Limb (tissue), 2 donors: ENCODE measurements around the gene CAMKMT.

Experiments used
- DNase-seq, 2 donors: peaks; one replicate each; pipeline ENCODE4 v3.0.0-alpha.2; 2016; ENCODE audit errors: extremely low spot score in 2 of 2

Gene CAMKMT

DNA sequence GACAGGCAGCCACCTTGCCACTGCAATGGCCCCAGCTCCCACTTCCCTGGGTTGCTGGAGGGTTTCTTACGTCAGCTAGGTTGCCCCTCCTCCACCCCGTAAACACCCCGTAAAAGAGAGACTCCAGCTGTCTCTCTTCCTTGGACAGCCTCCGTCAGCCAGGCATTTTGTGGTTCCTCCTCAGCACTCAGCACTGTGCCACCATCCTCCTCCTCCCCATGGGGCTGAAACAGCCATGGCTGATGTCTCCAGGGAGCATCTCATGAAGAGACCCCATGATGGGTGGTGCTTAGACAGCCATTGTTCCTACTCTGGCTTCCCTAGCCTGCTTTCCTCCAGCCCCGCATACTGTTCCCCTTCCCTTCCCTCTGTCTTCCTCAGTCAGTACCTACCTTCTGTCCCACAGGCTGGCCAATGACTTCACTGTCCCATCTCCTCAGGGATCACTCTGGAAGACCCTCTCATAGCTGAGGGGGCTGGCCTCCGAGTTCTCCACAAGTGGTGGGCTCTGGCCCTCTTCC is 436.5 kb downstream of the CAMKMT start:
- DNase-seq = no peak

DNA sequence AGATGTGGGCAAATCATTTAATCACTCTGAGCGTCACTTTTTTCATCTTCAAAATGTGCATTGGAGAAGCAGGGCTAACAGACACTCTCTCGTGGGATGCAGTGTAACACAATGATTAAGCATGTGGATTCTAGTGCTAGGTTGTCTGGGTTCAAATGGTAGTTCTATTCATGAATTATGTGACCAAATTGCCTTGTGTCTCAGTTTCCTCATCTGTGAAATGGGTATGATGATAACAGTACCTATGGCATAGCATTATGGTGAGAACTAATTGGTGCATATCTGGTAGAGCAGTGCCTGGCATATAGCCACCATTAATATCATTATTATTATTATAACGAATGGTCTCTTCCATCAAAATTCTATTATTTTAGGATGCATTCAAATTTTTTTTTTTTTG is 437.4 kb downstream of the CAMKMT start:
- no peak for DNase-seq

DNA sequence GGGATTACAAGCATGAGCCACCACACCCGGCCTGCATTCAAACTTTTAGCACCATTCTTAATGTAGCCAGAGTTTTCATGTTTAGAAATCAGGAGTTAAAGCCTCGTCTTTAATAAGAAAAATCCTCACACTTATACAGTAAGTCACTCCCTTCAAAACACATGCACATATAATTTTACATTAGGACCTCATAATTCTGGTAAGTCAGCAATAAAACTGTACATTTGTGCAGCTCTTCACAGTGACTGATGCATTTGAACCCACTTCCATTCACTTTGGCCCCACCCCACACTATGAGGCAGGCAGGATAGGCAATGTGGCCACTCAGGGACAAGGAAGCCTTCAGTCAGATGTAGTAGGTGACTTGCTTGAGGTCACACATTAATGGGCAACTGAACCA is 438.0 kb downstream of the CAMKMT start:
- DNase-seq = no peak

DNA sequence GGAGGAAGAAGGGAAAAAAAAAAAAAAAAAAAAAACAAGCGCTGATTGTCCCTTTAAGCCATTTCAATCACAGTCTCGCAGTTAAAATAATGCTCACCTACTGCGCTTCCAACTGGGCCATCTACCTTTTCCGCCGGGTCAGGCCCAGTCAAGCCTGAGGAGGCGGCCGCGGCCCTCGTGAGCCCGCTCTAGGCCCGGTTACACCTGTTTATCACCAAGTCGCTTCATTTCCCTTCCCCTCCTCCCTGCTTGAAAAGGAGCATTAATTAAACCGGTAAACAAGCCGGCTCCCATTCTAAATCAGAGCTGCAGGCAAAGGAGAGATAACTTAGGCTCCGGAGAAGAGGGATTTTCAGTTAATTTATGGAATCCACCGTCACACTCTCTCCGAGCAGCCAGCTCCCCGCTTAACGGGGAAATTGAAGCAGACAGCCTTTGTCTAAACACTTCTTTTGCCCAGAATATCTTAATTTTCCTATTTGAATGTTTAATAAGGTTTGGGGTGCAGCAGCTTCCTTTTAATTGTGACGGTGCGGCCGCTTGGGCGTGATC is 439.6 kb downstream of the CAMKMT start:
- no peak for DNase-seq

DNA sequence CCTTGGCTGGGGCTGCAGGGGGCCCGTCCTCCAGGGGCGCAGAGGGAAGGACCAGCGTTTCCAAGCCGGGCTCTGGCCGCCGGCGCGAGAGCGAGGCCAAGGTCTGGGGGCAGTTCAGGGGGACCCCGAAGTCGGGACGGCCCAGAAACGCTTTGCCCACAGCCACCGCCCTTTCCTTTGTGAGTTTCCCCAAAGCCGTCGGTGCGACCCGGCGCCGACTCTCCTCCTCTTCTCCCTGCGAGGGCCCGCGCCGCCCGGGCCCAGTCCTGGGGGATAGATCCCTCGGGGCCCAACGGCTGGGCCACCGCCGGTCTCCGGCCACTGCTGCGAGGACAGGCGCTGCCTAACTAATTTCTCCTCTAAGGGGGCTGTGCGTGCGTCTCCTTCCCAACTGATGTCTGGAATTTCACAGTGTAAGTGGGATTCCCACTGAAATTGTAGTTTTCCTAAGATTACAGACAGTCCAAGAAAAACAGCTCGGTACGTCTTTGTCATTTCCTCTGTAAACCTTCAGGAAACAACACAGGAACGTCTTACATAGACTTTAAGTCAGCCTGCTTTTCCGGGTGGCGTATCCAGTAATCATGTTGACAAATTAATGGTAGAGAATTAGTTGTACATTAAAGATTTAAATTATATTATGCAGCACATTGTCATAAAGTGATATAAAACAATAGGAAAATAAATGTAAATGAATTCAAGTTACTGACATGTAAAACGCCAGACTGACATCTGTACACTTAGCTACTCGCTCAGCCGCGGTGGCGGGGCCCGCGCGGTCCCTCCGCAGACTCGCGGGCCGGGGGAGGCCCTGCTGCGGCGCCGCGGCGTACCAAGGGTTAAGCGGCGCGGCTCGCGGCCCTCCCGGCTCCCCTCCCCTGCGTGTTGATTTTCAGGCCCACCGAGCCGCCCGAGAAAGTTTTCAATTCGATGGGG is 440.4 kb downstream of the CAMKMT start:
- no peak for DNase-seq

DNA sequence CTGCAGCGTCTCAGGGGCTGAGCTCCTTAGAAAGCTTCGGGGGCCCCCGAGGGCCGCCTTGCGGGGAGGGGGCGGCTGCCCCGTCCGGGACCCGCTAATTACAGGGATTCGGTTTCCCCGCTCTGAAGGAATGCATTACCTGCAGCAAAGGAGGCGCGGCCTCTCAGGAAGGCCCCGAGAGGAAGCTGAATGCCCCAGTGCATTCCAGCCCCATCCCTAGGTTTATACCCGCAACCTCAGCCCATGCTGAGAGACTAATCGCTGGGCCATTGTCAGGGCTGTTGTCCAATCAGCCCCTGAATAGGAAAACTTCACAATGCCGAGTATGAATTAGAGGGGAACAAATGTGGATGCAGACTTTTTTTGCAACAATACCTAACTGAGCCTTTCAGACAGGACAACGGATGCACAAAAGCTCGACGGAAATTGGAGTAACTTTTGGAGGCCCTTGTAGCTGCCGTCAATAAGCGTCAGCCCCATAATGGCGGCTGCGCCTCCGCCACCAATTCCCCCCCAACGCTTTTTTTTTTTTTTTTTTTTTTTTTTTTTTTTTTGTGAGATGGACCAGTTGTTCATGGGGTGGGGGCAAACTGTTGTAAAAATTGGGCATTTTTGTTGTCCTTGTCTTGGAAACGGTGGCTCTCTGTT is 441.2 kb downstream of the CAMKMT start:
- DNase-seq = no peak

DNA sequence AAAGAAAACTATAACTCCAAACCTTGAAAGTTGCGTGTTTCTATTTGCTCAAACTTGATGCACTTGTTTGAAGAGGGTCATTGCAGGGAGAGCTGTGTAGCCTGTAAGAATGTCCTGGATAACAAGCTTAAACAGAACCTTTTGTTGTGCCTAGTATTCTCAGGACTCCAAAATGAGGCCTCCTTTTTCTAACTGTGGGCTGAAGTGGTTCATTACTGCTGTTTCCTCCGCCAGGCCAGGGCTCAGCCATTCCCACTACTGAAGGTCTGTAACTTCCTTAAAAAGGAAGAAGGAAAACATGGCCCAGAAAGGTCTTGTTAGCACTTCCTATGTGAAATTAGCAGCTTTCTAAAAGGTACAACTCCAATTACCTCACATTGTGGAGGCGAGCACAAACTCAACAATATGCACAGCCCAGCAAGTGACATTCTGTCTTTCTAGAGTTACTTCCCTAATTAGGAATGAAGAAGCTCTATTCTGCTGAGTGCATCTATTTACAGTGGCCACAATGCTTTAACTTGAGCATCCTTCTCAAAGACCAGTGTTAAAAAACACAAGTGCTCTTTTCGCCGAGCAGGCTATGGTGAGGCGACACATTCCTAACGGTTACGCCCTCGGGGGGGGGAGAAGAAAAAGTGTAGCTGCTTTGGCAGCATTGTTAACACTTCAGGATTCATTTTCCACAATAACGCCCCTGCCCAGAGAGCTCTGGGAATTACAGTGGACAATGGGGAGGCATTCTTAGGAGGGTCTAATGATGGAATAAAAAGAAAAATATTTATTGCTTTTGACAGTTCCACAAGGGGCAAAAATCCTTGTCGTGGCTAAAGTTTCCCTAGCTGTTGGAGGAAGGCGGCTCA is 442.9 kb downstream of the CAMKMT start:
- DNase-seq = no peak

DNA sequence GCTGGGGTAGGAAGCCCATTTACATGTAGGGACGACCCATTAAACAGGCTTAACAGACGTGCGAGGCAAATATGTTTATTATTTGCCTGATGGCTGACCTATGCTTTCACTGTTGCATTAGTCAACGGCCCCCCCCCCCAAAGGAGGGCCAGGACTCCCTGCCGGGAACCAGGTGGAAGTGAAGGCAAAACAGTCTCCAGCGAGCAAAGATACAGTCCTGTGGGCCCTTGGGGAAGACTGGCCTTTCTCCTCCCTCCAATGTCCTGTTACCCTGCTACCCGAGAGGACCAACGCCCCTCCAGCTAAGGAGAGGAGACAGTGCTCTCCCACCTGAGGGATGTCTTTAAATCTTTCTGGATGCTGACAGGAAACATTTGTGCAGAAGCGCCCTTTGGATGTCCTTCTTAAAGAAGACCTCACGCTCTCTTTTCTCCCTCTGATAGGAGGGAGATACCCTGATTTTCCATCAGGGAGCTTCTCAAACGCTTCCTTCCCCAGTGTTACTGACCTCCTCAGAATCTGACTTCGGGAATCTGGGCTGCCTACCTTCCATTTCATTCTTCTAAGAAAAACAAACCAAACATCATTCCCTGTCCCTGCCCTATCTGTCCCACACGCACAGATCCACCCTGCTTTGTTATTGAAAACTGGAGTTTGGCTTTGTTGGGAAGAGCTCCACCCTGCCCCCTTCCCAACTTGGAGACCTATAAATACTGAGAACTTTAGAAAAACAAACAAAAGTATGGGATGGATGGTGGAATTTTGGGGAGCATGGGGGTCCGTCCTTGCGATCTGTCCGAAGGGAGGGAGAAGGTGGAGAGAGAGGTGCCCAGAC is 443.9 kb downstream of the CAMKMT start:
- no peak for DNase-seq

DNA sequence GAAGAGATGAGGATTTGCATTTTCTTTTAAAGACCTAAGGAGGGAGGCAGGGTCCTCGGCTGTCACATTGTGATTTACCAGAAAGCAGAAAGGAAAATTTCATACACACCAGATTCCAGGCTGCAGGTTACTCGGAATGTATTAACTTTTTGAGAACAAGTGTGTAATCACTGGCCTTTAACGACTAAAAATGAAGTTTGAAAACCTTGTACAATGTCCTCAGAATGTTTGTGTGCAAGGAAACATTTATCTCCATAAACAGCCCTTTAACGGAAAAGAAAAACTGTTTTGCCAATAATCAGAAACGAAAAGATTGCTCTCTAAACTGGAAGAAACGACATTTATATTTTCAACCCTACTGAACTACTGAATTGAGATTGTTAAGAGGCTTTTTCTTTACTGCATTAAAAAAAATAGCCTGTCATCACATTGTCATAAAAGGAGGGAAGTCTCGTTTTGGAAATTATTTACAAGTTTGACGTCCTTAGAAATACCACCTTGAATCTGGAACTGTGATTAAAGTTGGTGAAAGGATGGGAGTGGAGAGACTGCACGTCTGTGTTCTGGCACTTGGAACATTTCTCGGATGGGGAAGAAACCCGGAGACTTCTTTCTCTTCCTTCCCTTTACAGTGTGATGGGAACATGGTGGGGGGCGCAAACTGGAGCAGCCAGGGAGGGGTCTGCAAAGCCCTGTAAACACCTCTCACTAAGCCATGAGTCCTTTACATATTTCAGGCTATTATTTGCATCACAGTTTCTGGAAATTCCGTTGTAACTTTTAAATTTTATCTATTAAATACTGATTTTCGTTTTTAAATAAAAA is 445.7 kb downstream of the CAMKMT start:
- no peak for DNase-seq

DNA sequence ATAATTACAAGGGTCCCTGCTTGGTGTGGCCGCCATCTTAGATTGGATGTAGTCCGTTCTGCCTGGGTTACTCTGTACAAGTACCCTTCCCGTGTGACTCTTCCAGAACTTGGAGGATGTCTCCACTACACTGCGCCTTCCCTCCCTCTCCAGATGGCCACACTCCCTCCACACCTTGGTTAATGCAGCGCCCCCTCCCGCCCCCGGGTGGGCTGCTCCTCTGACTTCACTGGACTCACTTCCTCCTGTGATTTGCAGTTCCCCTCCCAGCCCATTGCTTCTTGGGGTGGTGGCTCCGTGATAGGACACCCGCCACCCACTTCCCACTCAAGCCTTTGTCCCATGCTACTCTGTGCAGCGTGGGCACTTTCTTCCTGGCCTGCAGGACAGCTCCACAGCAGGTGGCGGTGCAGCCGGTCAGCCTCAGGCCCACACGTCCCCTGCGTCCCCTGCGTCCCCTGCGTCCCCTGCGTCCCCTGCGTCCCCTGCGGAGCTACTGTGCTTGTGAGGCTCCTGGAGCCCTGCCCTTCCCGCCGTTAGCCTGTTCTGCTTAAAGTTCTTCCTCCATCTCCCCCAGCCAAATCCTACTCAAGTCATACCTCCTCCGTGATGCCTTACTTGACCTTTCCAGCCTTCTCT is 449.3 kb downstream of the CAMKMT start:
- DNase-seq = no peak

DNA sequence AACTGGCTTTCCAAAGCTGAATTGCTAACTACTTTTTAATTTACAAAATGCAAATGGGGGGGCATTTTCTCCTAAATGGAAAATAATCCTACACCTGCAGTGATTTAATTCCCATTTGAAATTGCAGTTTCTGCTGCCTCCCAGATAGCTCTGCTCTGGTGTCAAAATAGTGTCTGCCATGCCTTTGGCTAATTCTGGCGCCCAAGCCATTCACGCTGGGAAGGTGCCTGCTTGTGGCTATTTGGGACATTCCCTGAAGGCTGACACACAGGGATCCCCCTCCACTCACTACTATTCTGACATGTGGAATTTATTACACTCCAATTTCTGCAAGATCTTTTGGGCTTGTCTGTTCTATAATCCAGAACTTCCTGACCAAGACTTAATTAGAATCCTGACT is 451.4 kb downstream of the CAMKMT start:
- DNase-seq = no peak

DNA sequence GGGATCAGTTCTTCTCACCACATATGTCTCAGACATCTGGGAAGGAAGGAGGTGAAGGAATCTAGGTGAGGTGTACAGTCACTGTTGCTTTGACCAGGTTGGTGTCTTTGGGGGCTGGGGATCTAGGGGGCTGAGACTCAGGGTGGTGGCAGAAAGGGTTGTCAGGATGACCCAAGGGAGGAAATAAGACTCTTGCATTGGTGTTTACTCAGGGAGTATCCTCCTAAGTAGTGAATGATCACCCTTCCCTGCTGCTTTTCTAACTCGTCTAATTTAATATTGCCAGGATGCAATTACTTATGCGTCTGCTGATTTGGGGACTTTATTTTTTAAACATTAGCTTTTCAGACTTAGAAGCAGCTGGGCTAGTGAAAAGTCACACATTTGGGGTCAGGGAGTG is 451.9 kb downstream of the CAMKMT start:
- DNase-seq = no peak

DNA sequence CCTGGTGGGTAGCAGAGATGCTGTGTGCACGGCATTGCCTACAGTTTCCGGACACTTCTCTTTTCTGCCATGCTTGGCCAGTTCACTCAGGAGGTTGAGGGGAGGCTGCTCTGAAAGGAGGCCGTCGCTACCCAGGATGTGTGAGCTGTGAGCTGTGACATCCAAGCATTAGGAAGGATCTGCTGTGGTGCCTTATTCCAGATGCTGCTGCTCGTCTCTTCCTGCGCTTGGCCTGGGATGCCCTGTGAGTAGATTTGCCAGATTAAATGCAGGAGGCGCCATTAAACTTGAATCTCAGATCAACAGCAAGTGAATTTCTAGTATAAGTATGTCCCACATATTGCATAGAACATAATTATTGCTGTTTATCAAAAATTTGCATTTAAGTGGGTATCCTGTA is 455.5 kb downstream of the CAMKMT start:
- DNase-seq = no peak

DNA sequence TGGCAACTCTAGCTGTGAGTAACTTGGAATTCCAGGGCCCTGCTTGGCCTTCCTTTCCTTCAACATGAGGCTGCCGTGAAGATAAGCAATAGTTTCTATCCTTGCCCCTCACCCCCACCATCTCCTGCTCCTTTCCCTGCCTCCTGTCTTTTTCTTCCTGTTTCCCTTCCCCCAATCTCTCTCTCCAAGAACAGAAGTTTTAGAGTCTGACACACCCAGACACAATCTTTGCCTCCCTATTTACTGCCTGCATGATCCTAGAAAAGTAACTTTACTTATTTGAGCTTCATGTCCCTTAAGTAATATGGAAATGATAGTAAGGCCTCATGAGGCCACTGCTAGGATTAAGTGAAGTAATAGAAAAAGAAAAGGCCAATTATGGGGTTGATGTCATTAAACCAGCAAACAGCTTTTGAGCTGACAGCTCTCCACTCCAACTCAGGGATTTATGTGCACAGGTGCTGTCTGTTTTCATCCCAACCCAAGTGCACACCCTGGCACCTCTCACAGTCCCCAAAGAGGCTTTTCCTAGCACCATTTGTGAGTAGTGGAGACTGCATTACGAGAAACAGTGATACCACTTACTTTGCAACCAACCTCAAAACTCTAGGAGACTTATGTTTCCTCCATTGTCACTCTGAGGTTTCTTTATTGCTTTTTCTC is 456.1 kb downstream of the CAMKMT start:
- no peak for DNase-seq

DNA sequence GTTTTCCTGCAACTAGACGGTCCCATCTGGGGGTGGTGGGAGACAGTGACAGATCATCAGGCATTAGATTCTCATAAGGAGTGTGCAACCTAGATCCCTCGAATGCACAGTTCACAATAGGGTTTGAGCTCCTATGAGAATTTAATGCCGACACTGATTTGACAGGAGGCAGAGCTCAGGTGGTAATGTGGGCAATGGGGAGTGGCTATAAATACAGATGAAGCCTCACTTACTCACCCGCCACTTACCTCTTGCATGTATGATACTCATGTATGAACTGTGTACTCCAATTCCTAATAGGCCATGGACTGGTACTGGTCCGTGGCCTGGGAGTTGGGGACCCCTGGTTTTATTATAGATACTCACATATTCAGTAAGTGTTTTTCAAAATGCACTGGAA is 457.3 kb downstream of the CAMKMT start:
- DNase-seq = no peak

DNA sequence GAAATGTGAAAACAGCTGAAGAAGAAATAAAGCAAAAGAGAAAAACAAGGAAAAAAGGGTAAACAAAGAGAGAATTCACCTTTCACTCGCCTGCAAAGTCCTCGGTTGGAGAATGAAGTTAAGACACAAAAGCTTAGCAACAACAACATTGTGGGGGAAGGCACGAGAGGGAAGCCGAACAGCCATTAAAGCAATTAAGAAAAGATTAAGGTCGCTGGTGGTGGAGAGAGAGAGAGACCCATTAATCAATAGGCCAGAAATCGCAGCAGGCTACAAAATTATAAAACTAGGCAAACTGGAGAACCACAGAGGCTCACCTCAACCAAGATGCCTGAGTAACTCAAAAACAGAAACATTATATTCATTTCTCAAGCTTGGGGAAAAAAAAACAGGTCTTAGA is 459.8 kb downstream of the CAMKMT start:
- DNase-seq = no peak

DNA sequence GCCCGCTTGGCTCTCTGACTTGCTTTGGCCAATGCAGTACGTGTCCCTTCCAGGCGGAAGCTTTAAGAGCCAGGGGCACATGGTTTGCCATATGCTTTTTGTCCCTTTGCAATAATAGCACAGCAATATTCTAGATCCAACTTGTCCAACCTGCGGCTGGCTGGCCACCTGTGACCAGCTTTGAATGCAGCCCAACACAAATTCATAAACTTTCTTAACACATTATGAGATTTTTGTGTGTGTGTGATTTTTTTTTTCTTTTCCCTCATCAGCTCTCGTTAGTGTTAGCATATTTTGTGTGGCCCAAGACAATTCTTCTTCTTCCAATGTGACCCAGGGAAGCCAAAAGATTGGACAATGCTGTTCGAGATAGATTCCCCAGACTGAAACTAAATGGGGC is 460.4 kb downstream of the CAMKMT start:
- DNase-seq = no peak
